Peyer's patch (tissue), 4 donors: ENCODE data around the gene FAM199X.

ENCODE experiments used
- CTCF ChIP-seq, 6 experiments: fragments of 450-650 bp in 4 of 6; fragments of 200-600 bp in 2 of 6; sonication (generic) in 1 of 6; IDR thresholded peaks; one replicate each; pipeline ENCODE4 v1.5.1; 2017 to 2019; ENCODE audit warnings: antibody characterized with exemption in 6 of 6, mild to moderate bottlenecking in 3 of 6, moderate library complexity in 1 of 6
- POLR2A ChIP-seq, 2 donors: fragments of 450-650 bp; IDR thresholded peaks; one replicate each; pipeline ENCODE4 v1.5.1; 2017; ENCODE audit warnings: antibody characterized with exemption in 2 of 2, mild to moderate bottlenecking in 2 of 2, moderate library complexity in 2 of 2

- no peak for TF ChIP-seq CTCF (IDR thresholded peaks at IDR 0.05)
- TF ChIP-seq POLR2A (IDR thresholded peaks at IDR 0.05): no peak
Measured at GRCh38 chrX:104141087-104141760, 25.0 kb upstream of the FAM199X start.
